Measurements from ENCODE around the gene AP2A1. TPM values are rescaled to one million over a fixed set of nuclear protein-coding genes. Genes with fewer than 3 reads are reported as not detected.

The AP2A1 gene
- total and polyA plus RNA-seq, 2 of the 13 experiments (the other 11 are each of a cell fraction or from before 2014, with no cell fraction given) = 22.7 to 39.7 TPM

GRCh38 chr19:49744946-49745381, 21.8 kb upstream of the AP2A1 start:
- H3K27ac ChIP-seq (ENCODE audit: extremely low read length, insufficient read depth, low read length) = no peak overlapping the region
- no peak for FAIRE-seq
- 72% methylated on average over 20 of the region's 23 CpGs for WGBS (ENCODE audit: low lambda C conversion rate)
- no peaks in the 10 kb centered on the region; a peak in 1 of 5 replicates for H3K27me3 ChIP-seq (ENCODE audit: control insufficient read depth in 1 of 2, insufficient read depth in 2 of 2, low read length in 2 of 2)
- POLR2A ChIA-PET = no interaction called here
- H4K20me1 ChIP-seq (ENCODE audit: insufficient read depth, low read length) = no peaks in the 10 kb centered on the region
- H3K9me3 ChIP-seq (ENCODE audit: low read length) = no peaks in the 10 kb centered on the region
- H3K4me1 ChIP-seq (ENCODE audit: insufficient read depth, low read length) = peaks cover 12% of the 10 kb centered on the region
- no peak overlapping the region for H3K4me2 ChIP-seq (ENCODE audit: low read depth, low read length)
- no peak overlapping the region for H3K4me3 ChIP-seq (replicated peaks in 1 of 3; ENCODE audit: insufficient read depth in 1 of 3, low read depth in 2 of 3, low read length in 3 of 3)
- BruUV-seq (replicated peaks) = no TSS peak
- H3K79me2 ChIP-seq (ENCODE audit: insufficient read depth, low read length) = no peaks in the 10 kb centered on the region
- TF ChIP-seq NFYC (CRISPR knock-in tag; IDR thresholded peaks at IDR 0.05) = peak; percentile 33; the same call in 1 of the 2 replicates
- peak; percentile 92 for TF ChIP-seq SRF (IDR thresholded peaks at IDR 0.05; ENCODE audit: low read depth, low read length)
- peak; percentile 32; the same call in 1 of the 2 replicates for TF ChIP-seq GABPB1 (CRISPR knock-in tag; IDR thresholded peaks at IDR 0.05)
- no peak for TF ChIP-seq RFXAP (CRISPR knock-in tag; IDR thresholded peaks at IDR 0.05; ENCODE audit: borderline replicate concordance)
- H3K36me3 ChIP-seq (replicated peaks in 1 of 2; ENCODE audit: control insufficient read depth in 1 of 2, insufficient read depth in 2 of 2, low read length in 2 of 2) = no peaks in the 10 kb centered on the region
- CTCF ChIA-PET (ENCODE audit: low intra/inter-chr PET ratio, low total read pairs) = no interaction called here
- ATAC-seq = no peak
- intact Hi-C loops (cut with micrococcal nuclease; ENCODE audit: unreplicated experiment) = no loop called here
- H2AFZ ChIP-seq (ENCODE audit: low read length) = no peak overlapping the region
- no peak overlapping the region for H3K9ac ChIP-seq (ENCODE audit: insufficient read depth, low read depth, low read length)
- no peak for DNase-seq (ENCODE audit: low spot score)
- in situ Hi-C loops (cut with HindIII; ENCODE audit: extremely low pct_ligation_motif_present, low pct_unique_long_range_greater_than_20kb) = no loop called here

GRCh38 chr19:49746206-49746958, 20.4 kb upstream of the AP2A1 start:
- Histone ChIP-seq H3K79me2 (ENCODE audit: insufficient read depth, low read length) (no peaks in the 10 kb centered on the region), H4K20me1 (ENCODE audit: insufficient read depth, low read length) (no peaks in the 10 kb centered on the region), H3K9me3 (ENCODE audit: low read length) (no peaks in the 10 kb centered on the region), H3K9ac (ENCODE audit: insufficient read depth, low read depth, low read length) (no peak overlapping the region), H3K4me2 (ENCODE audit: low read depth, low read length) (peak overlapping the region; percentile 2; the same call in 1 of the 2 replicates), H3K4me1 (ENCODE audit: insufficient read depth, low read length) (peaks cover 4% of the 10 kb centered on the region), H3K27me3 (ENCODE audit: control insufficient read depth in 1 of 2, insufficient read depth in 2 of 2, low read length in 2 of 2) (no peaks in the 10 kb centered on the region; a peak in 1 of 5 replicates), H2AFZ (ENCODE audit: low read length) (no peak overlapping the region), H3K36me3 (replicated peaks in 1 of 2; ENCODE audit: control insufficient read depth in 1 of 2, insufficient read depth in 2 of 2, low read length in 2 of 2) (no peaks in the 10 kb centered on the region), H3K27ac (ENCODE audit: extremely low read length, insufficient read depth, low read length) (no peak overlapping the region), H3K4me3 (replicated peaks in 1 of 3; ENCODE audit: insufficient read depth in 1 of 3, low read depth in 2 of 3, low read length in 3 of 3) (no peak overlapping the region)
- intact Hi-C loops (cut with micrococcal nuclease; ENCODE audit: unreplicated experiment) = no loop called here
- CTCF ChIA-PET (ENCODE audit: low intra/inter-chr PET ratio, low total read pairs) = no interaction called here
- FAIRE-seq (no peak), ATAC-seq (peak; percentile 62), DNase-seq (ENCODE audit: low spot score) (peak; percentile 36)
- 47% methylated on average over 35 of the region's 52 CpGs for WGBS (ENCODE audit: low lambda C conversion rate)
- in situ Hi-C loops (cut with HindIII; ENCODE audit: extremely low pct_ligation_motif_present, low pct_unique_long_range_greater_than_20kb) = no loop called here
- no TSS peak for BruUV-seq (replicated peaks)
- POLR2A ChIA-PET = no interaction called here
- TF ChIP-seq ZC3H4 (CRISPR knock-in tag; IDR thresholded peaks at IDR 0.05; ENCODE audit: borderline replicate concordance) = no peak
- no peak for TF ChIP-seq SNAI1 (CRISPR knock-in tag; IDR thresholded peaks at IDR 0.05; ENCODE audit: borderline replicate concordance)
- no peak for TF ChIP-seq RORA (CRISPR knock-in tag; IDR thresholded peaks at IDR 0.05)
- no peak for TF ChIP-seq SNAPC4 (CRISPR knock-in tag; IDR thresholded peaks at IDR 0.05)
- TF ChIP-seq ZBTB38 (CRISPR knock-in tag; IDR thresholded peaks at IDR 0.05) = 0 out of 2 replicates have a peak, but pooled peaks have one; percentile 33
- TF ChIP-seq CENPX (CRISPR knock-in tag; IDR thresholded peaks at IDR 0.05) = no peak
- no peak for TF ChIP-seq ZNF740 (CRISPR knock-in tag; IDR thresholded peaks at IDR 0.05)
